Measurements from ENCODE around the gene L3MBTL4.

- TF ChIP-seq CTCF (IDR thresholded peaks at IDR 0.05) (no peak), EP300 (IDR thresholded peaks at IDR 0.05) (no peak)
Measured at GRCh38 chr18:5951515-5952091, 463.1 kb downstream of the L3MBTL4 start.
